ENCODE results near the gene SHANK3.
"Not testable (repeated sequence)": the region's sequence is repeated elsewhere in the genome, so short reads cannot be mapped to it uniquely, and the experiment has no call there.

The SHANK3 gene

GRCh38 chr22:50672471-50673230 is at the start of gene SHANK3:
Gene SHANK3, plus strand, starts transcription at chr22:50672823.
- no peak for ATAC-seq

GRCh38 chr22:50624347-50625130 is 48.1 kb upstream of the SHANK3 start:
- no peak for ATAC-seq

GRCh38 chr22:50625131-50625567 is 47.5 kb upstream of the SHANK3 start:
- ATAC-seq = no peak

GRCh38 chr22:50625568-50626313 is 46.9 kb upstream of the SHANK3 start:
- no peak for ATAC-seq

GRCh38 chr22:50626314-50626849 is 46.2 kb upstream of the SHANK3 start:
- ATAC-seq = no peak

- ATAC-seq = no peak
These were observed 45.6 kb upstream of the SHANK3 start for GRCh38 chr22:50626850-50627641.

- ATAC-seq = peak; percentile 92 to 95
These were observed 44.7 kb upstream of the SHANK3 start, which contains the start of gene ARSA for GRCh38 chr22:50627642-50628542. Gene ARSA, minus strand, starts transcription at chr22:50628152. Its CDS starts 373 bp downstream, at chr22:50627779.

GRCh38 chr22:50628543-50629134 is 44.0 kb upstream of the SHANK3 start:
- ATAC-seq = peak; percentile 5 to 15

- no peak for ATAC-seq
These were observed 42.2 kb upstream of the SHANK3 start for GRCh38 chr22:50630376-50630775.

- no peak for ATAC-seq
These were observed 39.5 kb upstream of the SHANK3 start for GRCh38 chr22:50633086-50633485.

- ATAC-seq = no peak
These were observed 38.9 kb upstream of the SHANK3 start for GRCh38 chr22:50633771-50634170.

GRCh38 chr22:50635591-50635990 is 37.0 kb upstream of the SHANK3 start:
- no peak for ATAC-seq

GRCh38 chr22:50640296-50640695 is 32.3 kb upstream of the SHANK3 start:
- not testable (repeated sequence) for ATAC-seq

- no peak for ATAC-seq
These were observed 31.6 kb upstream of the SHANK3 start for GRCh38 chr22:50640857-50641647.

GRCh38 chr22:50641696-50642607 is 30.7 kb upstream of the SHANK3 start:
- ATAC-seq = no peak

GRCh38 chr22:50643021-50643820 is 29.4 kb upstream of the SHANK3 start:
- not testable (repeated sequence) for ATAC-seq

GRCh38 chr22:50643821-50644101 is 28.9 kb upstream of the SHANK3 start:
- not testable (repeated sequence) for ATAC-seq

- no peak for ATAC-seq
These were observed 19.4 kb upstream of the SHANK3 start for GRCh38 chr22:50653256-50653655.

Data from activated CD4-positive, CD25-positive, alpha-beta regulatory T cell treated with anti-CD3 and anti-CD28 coated beads, Interleukin-2, amount 50 U/mL, for 24 hours (primary cell).